Measurements from ENCODE around the gene LGALS16.

DNA sequence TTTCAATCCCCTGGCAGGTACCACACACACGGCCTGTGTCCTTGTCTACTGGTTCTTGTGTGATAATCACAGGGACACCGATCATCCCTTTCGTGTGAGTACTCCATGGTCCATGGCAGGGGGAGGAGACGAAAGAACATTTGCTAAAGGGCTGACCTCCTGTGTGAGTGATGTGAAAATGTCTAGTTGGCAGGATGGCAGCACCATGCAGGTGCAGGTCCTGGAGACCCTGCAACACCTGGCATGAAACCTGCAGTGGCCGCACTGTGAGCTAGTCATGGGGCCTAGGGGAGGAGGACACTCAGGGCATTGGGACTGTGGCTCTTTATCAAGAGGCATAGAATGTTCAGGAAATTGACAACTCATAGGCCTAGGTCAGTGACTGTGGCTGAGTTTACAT, 25.7 kb downstream of the LGALS16 start:
- TF ChIP-seq, protein P1, sequence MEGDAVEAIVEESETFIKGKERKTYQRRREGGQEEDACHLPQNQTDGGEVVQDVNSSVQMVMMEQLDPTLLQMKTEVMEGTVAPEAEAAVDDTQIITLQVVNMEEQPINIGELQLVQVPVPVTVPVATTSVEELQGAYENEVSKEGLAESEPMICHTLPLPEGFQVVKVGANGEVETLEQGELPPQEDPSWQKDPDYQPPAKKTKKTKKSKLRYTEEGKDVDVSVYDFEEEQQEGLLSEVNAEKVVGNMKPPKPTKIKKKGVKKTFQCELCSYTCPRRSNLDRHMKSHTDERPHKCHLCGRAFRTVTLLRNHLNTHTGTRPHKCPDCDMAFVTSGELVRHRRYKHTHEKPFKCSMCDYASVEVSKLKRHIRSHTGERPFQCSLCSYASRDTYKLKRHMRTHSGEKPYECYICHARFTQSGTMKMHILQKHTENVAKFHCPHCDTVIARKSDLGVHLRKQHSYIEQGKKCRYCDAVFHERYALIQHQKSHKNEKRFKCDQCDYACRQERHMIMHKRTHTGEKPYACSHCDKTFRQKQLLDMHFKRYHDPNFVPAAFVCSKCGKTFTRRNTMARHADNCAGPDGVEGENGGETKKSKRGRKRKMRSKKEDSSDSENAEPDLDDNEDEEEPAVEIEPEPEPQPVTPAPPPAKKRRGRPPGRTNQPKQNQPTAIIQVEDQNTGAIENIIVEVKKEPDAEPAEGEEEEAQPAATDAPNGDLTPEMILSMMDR (IDR thresholded peaks at IDR 0.05), result no peak
- TF ChIP-seq EP300 (IDR thresholded peaks at IDR 0.05) (no peak), POLR2AphosphoS5 (IDR thresholded peaks at IDR 0.05) (no peak), POLR2A (IDR thresholded peaks at IDR 0.05) (no peak)

All from upper lobe of left lung (tissue), 4 donors.